NCI-H2081 (cell line): Measurements from ENCODE around the gene SLC24A3.

Source experiments
- DNase-seq, 2 experiments: peaks; one replicate each; lab custom pipeline; 2025; lab: John Stamatoyannopoulos, UW

Gene SLC24A3

DNA sequence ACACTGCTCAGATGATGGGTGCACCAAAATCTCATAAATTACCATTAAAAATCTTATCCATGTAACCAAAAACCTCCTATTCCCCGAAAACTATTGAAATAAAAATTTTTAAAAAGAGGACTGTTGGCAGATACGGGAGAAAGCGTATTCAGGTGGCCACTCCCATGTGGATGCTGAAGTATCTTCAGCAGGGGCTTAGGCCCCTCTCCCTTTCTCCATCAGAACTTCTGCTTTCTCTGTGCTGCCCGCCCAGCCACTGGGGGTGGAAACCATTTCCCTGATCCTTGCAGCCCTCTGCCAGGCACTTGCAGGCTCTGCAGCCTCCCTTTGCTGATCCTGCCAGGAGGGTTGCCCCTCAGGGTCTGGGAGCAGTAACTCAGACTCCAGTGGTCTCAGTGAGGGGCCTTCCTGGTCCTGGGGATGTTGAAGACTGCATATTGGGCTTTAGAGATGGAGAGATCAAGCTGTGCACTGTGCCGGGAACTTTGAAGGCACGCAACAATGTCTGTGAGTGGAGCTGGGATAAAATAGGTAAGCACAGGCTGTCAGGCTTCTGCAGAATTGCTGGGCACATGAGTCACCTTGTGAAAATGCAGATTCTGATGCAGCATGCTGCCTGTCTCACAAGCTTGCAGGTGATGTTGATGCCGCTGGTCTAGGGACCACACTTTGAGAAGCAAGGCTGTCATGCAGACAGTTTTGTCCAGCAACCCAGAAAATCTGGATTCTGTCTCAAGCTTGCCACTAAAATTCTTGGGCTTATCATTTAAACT is 59.6 kb downstream of the SLC24A3 start:
- no peak for DNase-seq

DNA sequence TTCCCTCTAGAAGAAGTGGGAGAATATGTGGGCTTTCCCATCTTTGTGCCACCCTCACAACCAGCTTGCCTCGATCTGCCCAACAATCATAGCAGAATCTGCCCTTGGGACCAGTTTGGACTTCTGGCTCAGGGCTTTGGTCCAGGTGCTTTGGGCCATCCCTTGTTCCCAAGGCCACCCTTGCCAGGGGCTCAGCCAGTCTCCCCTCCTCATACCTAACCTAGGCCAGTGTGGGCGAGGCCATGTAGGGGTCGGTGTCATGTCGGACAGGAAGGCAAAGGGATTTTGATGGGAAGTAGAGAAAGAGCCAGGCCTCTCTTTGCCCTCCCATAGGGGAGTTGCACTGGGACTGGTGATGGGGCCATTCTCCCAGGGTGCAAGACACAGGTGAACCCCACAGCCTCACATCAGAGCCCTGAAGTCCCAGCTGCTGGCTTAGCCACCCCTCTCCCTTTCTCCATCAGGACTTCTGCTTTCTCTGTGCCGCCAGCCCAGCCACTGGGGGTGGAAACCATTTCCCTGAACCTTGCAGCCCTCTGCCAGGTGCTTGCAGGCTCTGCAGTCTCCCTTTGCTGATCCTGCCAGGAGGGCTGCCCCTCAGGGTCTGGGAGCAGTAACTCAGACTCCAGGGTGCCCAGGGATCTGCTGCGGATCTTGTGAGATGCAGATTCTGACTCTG is 60.7 kb downstream of the SLC24A3 start:
- DNase-seq = no peak

DNA sequence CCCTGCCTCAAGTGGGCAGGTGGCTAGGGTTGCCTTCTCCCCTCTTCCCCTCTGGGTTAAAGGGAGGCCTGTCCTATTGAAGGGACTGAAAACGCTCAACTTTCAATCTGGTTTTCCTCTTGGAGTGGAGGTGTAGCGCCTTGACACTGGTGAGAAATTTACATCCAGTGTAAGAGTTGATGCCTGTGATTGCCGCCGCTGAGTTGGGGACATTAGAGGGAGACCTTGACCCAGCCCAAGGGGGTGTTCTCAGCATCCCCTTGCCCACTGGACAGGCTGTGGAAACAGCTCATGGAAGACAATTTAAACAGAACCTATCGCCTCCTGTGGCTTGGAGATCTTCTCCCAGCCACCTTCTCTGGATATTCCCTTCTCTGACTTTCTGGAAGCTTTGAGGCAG is 61.6 kb downstream of the SLC24A3 start:
- DNase-seq = no peak

DNA sequence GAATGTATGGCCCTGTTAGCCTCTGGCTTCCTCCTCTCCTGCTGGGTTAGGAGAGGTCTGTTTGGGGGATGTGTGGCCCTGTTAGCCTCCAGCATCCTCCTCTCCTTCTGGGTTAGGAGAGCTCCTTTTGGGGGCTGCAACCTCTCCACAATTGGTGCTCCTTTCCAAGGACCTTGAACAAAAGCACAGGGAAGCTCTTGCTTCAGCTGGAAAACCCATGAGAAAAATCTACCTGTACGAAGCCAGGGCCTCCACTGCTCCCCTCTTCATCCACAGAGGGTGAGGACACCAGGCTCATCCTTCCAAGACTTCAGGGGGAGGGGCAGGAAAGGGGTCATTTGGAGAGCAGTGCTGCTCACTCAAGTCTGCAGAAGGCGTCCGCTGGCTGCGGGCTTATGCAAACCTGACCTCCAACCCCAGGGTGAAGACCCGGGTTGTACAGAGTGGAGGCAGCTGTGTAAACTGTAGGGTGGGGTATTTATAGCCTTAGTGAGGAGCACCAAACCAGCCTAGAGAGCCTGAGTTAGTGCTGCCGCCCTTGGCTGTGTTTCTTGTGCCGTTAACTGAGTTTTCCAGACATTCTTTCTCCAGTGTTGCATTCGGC is 62.1 kb downstream of the SLC24A3 start:
- no peak for DNase-seq

DNA sequence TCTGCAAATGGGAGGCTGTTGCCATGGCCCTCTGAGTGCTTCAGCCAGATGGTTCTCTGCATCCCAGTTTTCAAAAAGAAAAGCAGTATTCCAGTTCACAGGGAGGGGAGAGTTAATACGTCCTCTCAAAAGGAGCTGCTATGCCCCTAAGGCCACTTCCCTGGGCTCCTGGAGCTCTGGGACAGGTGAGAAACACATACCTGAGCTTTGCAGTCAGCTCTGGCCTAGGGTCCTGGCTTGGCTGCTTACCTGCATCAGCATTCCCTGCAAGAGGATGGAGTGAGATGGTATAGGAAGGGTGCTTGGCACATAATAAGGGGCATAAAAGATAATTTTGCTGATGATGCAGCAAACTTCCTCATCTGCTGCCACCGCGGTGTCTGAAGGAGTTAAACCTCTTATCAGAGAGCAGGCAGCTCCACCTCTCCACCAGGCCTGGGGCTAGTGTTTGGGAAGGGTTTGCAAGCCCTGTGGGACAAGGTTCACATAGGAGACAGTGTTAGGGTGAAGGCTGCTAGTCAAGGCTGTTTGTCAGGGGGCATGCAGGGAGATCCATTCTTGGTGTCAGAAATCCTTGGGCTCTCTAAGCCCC is 62.7 kb downstream of the SLC24A3 start:
- no peak for DNase-seq

DNA sequence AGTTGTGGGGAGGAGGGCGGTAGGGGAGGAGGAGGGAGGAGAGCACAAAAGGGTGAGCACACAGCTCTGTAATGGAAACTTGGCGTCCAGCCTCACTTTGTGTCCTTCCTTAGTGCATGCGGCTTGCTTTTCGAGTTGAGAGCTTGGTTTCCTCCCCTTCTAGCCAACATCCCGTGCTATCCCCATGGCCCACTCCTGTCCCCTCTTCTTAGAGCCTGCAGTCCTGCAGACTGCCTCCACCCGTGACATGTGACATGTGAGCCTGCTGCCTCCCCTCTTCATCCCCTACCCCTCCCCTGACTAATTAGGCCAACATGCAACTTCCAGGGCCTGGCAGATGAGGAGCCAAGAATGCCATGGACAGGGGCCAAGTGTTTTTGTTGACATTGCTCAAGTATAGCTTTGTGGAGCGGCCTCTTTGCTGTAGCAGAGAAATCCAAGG is 63.2 kb downstream of the SLC24A3 start:
- peak in 1 of 2 experiments; percentile 13 for DNase-seq

DNA sequence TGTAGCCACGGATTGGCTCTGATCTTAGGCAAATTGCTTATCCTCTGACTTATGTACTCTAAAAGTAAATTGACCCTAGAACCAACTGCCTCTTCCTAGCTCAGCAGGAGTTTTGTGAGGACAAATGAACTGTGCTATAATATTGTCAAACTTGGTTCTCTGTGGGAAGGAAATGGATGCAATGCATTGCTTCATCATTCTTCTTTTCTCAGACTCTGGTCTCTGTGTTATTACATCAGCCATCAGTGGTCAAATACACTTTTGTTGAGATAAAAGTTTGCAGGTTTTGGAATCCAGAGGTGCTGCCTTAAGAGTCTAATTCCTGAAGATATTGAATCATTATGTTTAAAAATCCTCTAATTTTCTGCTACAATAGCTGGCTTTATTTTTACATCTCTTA is 64.9 kb downstream of the SLC24A3 start:
- DNase-seq = no peak

DNA sequence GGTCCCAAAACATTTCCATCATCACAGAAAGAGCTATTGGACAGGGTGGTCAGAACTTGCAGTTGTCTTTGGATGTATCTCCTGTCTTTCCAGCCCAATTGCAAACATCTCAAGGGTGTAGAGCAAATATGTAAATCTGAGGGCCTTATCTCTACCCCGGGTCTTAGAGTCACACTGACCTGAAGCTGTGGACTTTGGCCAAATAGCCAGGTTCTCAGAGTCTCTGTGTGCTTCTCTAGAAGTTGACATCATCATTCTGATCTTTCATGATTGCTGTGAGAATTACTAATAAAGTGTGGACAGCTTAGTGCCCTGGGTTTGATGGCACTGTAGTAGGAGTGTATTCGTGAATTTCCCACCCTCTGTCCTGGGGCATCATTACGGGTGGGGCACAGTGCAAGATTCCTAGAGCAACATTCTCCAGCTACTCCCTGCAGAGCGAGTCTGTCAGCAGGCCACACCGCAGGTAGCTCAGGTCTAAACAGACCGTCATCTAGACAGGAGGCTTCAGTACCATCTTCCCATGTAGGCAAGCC is 71.1 kb downstream of the SLC24A3 start:
- DNase-seq = no peak

DNA sequence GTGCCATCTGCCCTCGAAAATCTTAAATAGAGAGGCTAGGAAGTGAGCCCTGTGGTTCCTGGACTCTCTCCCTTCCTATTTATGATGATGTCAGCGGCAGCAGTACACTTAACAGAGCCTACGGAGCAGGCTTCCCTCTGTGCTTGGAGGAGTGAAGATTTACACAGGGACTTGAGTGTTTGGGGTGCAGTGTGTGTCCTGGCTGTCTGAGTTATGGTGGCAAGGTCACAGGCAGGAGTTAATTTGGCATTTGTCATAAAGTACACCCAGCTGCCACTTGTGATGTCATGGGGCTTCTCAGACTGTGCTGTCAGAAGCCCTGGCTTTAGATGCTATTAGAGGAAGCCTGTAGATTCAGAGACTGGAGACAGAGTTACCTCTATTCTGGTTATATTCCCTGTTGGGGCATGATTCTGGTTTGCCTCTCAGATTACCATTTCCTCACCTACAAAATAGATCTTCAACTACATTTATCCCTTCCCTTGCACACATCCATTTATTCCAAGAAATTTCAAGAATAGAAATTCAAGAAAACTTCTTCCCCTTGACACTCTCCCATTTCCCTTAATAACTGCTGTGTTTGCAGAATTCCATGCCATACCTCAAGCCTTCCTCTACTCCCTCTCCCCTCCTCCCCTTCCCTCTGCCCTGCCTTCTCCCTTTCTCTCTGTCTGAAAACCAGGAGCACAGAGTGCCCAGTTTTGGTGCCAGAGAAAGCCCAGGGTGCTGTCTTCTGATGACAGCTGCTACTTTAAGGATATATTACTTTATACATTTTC is 72.1 kb downstream of the SLC24A3 start:
- no peak for DNase-seq

DNA sequence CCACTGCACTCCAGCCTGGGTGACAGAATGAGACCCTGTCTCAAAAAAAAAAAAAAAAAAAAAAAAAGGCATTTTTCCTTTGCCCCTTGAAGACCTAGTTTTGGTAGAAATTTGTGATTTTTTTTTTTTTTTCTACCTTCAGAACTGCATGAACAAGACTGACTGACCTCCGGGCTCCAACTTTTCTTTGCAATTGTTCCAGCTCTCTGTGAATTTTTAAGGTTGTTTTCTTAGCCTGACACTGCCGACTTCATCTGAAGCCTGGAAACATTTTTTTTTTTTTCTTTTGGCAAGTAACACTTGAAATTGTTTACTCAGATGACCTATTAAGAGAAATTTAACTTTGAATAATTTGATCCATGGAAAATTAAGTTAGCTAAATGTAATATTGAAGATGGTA is 73.0 kb downstream of the SLC24A3 start:
- no peak for DNase-seq

DNA sequence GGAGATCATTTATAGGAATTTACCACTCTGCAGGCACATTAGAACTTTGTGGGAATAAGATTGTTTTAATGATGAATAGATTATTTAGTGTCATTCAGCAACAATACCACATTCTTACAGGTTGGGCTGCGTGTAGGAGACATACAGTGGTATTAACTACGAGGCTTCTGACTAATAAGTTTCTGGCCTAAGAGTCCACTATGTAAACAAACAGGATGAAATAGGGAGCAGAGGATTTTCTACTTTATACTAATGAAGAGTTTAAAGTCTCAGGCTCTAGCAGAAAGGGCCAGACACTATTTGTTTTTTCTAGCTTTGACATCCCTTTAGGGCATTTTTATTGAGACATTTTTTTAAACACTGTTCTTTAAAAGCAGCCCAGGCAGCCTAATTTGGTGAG is 75.6 kb downstream of the SLC24A3 start:
- no peak for DNase-seq

DNA sequence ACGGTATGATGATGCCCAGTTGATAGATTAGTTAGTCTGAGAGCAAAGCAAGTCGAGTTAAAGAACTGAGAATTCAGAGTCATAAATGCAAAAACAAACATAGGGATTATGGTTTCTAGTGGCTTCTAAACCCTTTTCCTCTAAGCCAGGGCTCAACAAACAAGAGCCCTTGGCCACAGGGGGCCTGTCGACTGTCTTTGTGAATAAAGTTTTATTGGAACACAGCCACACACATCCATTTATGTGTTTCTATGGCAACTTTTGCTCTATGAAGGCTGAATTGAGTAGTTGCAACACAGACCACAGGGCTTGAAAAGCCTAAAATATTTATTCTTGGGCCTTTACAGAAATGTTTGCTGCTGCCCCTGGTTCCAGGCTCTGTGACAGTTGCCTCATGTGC is 76.2 kb downstream of the SLC24A3 start:
- no peak for DNase-seq

DNA sequence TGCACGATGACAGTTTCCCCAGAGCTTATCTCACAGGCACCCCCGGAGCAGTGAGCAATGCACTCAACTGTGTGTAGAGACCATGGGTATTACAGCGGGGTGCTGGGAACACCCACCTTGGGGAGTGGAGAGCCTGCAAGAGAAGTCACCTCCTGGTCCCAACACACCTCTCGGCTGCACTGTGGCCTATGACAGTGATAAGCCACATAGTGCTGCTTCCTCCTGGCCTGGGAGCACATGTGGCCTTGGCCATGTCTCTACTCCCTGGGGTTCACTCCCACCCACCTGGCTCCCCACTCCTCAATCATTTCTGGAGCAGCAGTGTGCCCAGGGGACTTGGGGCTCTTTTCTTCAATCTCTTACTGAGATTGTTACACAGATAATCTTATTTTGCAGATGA is 77.0 kb downstream of the SLC24A3 start:
- no peak for DNase-seq

DNA sequence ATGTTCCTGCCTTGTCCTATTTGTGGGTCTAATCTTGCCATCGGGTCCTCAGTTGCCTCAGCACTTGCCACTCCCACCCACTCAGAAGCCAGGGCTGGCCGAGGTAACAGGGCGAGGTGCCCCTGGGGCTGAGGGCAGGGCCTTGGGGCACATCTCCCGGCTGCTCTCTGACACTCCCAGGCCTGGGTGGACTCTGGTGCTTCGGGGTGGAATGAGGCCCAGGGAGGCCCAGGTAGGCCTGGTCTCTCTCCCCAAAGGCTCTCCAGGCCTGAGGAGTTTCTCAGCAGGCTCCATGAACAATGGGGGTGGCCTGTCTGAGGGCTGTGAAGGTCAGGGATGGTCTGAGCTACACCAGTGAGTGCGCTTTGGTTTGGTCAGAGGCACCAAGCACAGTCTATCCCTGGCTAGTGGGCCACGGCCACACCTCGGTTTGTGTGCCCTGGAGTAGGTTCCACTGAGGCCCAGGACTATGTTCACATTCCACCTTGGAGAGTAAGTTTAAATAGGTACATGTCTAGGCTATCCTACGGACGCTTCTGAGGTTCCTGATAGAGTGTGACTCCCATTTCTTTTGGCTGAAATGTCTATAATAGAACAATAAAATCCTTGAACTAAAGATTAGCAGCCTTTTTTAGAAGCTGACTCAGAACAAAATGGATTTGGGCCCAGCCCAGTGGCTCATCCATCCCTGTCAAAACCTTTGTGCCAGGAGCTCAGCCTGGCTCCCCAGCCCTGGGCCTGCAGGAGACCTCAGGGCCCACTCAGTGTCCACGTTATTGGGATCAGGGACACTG is 78.8 kb downstream of the SLC24A3 start:
- DNase-seq = no peak

DNA sequence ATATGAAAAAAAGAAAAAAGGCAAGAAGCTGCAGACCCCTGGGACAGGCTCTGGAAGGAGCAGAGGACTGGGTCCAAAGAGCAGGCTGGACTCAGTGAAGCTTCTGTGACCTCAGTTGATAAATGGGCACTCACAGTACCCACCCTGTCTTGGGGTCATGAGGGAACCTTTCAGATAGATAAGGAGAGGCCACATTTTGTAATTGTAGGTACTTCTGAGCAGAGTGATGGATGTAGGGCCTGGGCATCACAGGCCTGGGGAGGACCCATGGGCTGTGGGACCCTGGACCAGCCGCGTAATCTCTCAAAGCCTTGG is 79.3 kb downstream of the SLC24A3 start:
- DNase-seq = no peak

DNA sequence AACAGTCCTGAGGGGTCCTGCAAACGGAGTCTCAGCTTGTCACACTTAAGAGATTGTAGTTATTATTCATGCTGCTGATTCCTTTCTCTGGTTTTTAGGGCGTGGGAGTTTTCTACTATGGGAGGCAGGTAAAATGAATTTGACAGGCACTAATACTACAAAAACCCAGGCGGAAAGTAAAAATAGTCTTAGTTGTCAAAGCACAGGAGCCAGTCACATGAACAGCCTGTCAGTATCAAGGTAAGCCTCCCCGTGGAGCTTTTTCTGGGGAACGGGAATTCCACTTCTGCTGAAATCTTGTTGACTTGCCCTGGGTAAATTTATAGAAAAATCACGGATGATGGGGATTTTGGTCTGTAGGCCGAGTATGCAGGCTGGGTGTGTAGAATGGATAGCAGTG is 79.8 kb downstream of the SLC24A3 start:
- DNase-seq = no peak

DNA sequence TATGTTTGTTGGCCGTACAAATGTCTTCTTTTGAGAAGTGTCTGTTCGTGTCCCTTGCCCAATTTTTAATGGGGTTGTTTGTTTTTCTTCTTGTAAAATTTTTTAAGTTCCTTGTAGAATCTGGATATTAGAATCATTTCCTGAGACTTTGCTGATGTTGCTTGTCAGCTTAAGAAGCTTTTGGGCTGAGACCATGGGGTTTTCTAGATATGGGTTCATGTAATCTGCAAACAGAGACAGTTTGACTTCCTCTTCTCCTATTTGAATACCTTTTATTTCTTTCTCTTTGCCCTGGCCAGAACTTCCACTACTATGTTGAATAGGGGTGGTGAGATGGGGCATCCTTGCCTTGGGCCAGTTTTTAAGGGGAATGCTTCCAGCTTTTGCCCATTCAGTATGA is 82.6 kb downstream of the SLC24A3 start:
- no peak for DNase-seq

DNA sequence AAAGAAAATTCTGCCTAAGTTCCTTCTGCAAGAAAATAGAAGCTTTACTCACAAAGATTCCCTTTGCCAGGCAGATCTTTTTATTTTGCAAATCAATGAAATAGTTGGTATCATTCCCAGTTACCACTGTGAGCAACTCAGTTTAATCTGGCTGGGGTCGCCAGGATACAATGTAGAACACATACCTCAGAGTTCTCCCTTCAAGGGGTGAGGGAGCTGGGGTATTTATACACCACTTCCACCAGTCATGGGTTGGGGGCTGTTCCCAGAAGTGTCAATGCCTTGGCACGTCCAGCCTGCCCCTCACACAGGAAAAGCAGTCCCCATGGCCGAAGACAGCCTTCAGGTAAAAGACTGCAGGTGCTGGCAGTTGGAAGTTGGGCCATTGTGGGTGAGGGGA is 86.2 kb downstream of the SLC24A3 start:
- no peak for DNase-seq

DNA sequence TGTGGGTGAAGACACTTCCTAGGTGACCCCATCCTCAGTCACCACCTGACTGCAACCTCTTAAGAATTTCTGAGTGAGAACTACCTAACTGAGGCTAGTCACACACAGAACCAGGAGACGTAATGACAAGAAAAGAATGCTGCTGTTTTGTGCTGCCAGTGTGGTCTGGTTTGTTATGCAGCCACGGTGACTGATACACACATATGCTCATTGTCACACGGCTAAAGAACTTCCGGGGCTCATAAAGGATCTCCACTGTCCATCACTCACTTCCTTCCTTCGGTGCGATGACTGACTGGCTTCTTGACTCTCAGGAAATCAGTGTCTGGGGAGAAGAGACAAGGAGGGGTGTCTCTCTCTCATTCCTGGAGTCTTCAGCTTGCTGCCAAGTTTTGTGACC is 88.0 kb downstream of the SLC24A3 start:
- no peak for DNase-seq

DNA sequence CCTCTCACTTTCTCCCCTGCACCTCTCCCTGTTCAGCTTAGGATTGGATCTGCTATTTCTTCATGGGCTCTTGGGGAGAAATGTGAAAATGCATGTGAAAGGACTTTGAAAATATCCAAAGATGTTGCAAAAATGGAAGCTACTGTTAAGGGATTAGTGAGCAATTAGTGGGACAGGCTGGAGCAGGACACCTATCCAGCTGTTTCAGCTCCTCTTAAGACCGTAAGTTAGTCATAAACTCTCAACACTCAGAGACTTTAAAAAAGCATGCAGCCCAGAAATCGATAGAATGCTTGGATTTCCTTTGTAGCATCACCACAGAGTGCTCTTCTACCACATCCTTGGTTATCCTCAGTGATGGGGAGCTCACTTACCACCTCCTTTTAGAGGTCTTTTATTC is 88.7 kb downstream of the SLC24A3 start:
- no peak for DNase-seq

DNA sequence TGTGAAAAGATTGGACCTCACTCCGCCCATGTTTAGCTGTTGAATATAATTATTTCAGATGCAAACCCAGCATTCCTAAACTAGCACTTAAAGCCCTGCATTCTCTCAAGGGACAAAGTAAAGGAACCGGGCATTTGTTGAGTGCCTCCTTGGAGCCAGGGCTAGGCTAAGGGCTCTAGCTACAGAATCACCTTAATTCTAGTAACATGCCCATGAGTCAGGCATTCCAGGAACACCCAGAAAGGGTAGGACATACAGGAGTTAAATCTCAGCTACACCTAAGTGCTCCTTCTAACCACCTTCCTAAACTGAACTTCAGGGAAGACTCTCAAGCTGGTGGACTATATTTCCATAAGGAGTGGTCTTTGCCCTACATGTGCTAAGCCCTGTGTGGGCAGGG is 89.4 kb downstream of the SLC24A3 start:
- DNase-seq = no peak
